ENCODE data around the gene GLOD5. TPM values are rescaled to one million over a fixed set of nuclear protein-coding genes. Genes with fewer than 3 reads are reported as not detected.

Gene GLOD5
- total and polyA plus RNA-seq, 9 of the 15 experiments (the other 6 are each of a cell fraction or from before 2014, with no cell fraction given), result 0.27 to 4.4 (median 2.2) TPM

DNA sequence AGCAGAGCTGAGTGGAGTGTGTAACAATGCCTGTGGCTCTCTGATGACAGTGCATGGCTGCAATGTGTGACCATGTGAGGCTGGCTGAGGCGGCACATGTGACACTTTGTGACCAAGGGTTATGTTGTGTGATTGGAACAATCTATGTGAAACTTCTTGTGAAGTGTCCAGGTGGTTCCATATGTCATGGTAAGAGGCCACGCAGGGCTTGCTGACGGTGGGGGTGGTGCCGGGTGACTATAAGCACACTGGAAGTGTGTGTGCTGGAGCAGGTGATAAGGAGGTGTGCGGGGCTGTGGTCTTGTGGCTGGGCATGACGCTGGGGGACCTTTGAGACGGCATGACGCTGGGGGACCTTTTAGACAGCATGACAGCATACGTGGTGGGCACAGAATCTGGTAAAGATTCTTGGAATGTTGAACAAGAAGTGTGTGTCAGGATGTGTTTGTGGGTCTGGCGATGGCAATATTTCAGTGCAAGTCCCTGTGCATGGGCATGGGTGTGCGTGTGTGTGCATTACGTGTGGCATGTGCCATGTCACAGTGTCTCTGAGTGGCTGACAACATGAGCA, 32.9 kb downstream of the GLOD5 start (continued):
- TF ChIP-seq, protein P1, sequence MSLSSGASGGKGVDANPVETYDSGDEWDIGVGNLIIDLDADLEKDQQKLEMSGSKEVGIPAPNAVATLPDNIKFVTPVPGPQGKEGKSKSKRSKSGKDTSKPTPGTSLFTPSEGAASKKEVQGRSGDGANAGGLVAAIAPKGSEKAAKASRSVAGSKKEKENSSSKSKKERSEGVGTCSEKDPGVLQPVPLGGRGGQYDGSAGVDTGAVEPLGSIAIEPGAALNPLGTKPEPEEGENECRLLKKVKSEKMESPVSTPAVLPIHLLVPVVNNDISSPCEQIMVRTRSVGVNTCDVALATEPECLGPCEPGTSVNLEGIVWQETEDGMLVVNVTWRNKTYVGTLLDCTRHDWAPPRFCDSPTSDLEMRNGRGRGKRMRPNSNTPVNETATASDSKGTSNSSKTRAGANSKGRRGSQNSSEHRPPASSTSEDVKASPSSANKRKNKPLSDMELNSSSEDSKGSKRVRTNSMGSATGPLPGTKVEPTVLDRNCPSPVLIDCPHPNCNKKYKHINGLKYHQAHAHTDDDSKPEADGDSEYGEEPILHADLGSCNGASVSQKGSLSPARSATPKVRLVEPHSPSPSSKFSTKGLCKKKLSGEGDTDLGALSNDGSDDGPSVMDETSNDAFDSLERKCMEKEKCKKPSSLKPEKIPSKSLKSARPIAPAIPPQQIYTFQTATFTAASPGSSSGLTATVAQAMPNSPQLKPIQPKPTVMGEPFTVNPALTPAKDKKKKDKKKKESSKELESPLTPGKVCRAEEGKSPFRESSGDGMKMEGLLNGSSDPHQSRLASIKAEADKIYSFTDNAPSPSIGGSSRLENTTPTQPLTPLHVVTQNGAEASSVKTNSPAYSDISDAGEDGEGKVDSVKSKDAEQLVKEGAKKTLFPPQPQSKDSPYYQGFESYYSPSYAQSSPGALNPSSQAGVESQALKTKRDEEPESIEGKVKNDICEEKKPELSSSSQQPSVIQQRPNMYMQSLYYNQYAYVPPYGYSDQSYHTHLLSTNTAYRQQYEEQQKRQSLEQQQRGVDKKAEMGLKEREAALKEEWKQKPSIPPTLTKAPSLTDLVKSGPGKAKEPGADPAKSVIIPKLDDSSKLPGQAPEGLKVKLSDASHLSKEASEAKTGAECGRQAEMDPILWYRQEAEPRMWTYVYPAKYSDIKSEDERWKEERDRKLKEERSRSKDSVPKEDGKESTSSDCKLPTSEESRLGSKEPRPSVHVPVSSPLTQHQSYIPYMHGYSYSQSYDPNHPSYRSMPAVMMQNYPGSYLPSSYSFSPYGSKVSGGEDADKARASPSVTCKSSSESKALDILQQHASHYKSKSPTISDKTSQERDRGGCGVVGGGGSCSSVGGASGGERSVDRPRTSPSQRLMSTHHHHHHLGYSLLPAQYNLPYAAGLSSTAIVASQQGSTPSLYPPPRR (CRISPR knock-in tag; IDR thresholded peaks at IDR 0.05; ENCODE audit: borderline replicate concordance), result peak; percentile 85; the same call in 1 of the 2 replicates
- TF ChIP-seq SMARCA4 (IDR thresholded peaks at IDR 0.05) (no peak), SP1 (CRISPR knock-in tag; IDR thresholded peaks at IDR 0.05) (peak; percentile 79), ZNF561 (CRISPR knock-in tag; conservative IDR thresholded peaks at IDR 0.05) (no peak), HCFC1 (IDR thresholded peaks at IDR 0.05; ENCODE audit: low read depth, low read length) (no peak), CBX8 (IDR thresholded peaks at IDR 0.05; ENCODE audit: borderline replicate concordance, extremely low read depth, low read depth, low read length, poor library complexity, severe bottlenecking) (no peak), ZNF121 (CRISPR knock-in tag; conservative IDR thresholded peaks at IDR 0.05) (no peak), PML (IDR thresholded peaks at IDR 0.05; ENCODE audit: low read length) (peak; percentile 73; the same call in 1 of the 2 replicates), BHLHE40 (IDR thresholded peaks at IDR 0.05; ENCODE audit: low read length) (no peak; the same call in none of the 2 replicates), NR2C2 (CRISPR knock-in tag; IDR thresholded peaks at IDR 0.05) (no peak), NR2C2 (tag; IDR thresholded peaks at IDR 0.05) (no peak), HIVEP1 (CRISPR knock-in tag; IDR thresholded peaks at IDR 0.05) (no peak)
- TF ChIP-seq, protein P2, sequence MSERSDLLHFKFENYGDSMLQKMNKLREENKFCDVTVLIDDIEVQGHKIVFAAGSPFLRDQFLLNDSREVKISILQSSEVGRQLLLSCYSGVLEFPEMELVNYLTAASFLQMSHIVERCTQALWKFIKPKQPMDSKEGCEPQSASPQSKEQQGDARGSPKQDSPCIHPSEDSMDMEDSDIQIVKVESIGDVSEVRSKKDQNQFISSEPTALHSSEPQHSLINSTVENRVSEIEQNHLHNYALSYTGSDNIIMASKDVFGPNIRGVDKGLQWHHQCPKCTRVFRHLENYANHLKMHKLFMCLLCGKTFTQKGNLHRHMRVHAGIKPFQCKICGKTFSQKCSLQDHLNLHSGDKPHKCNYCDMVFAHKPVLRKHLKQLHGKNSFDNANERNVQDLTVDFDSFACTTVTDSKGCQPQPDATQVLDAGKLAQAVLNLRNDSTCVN (CRISPR knock-in tag; IDR thresholded peaks at IDR 0.05), result no peak
- TF ChIP-seq, protein P3, sequence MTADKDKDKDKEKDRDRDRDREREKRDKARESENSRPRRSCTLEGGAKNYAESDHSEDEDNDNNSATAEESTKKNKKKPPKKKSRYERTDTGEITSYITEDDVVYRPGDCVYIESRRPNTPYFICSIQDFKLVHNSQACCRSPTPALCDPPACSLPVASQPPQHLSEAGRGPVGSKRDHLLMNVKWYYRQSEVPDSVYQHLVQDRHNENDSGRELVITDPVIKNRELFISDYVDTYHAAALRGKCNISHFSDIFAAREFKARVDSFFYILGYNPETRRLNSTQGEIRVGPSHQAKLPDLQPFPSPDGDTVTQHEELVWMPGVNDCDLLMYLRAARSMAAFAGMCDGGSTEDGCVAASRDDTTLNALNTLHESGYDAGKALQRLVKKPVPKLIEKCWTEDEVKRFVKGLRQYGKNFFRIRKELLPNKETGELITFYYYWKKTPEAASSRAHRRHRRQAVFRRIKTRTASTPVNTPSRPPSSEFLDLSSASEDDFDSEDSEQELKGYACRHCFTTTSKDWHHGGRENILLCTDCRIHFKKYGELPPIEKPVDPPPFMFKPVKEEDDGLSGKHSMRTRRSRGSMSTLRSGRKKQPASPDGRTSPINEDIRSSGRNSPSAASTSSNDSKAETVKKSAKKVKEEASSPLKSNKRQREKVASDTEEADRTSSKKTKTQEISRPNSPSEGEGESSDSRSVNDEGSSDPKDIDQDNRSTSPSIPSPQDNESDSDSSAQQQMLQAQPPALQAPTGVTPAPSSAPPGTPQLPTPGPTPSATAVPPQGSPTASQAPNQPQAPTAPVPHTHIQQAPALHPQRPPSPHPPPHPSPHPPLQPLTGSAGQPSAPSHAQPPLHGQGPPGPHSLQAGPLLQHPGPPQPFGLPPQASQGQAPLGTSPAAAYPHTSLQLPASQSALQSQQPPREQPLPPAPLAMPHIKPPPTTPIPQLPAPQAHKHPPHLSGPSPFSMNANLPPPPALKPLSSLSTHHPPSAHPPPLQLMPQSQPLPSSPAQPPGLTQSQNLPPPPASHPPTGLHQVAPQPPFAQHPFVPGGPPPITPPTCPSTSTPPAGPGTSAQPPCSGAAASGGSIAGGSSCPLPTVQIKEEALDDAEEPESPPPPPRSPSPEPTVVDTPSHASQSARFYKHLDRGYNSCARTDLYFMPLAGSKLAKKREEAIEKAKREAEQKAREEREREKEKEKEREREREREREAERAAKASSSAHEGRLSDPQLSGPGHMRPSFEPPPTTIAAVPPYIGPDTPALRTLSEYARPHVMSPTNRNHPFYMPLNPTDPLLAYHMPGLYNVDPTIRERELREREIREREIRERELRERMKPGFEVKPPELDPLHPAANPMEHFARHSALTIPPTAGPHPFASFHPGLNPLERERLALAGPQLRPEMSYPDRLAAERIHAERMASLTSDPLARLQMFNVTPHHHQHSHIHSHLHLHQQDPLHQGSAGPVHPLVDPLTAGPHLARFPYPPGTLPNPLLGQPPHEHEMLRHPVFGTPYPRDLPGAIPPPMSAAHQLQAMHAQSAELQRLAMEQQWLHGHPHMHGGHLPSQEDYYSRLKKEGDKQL (CRISPR knock-in tag; IDR thresholded peaks at IDR 0.05; ENCODE audit: borderline replicate concordance), result no peak; the same call in 1 of the 2 replicates
- TF ChIP-seq, protein P4, sequence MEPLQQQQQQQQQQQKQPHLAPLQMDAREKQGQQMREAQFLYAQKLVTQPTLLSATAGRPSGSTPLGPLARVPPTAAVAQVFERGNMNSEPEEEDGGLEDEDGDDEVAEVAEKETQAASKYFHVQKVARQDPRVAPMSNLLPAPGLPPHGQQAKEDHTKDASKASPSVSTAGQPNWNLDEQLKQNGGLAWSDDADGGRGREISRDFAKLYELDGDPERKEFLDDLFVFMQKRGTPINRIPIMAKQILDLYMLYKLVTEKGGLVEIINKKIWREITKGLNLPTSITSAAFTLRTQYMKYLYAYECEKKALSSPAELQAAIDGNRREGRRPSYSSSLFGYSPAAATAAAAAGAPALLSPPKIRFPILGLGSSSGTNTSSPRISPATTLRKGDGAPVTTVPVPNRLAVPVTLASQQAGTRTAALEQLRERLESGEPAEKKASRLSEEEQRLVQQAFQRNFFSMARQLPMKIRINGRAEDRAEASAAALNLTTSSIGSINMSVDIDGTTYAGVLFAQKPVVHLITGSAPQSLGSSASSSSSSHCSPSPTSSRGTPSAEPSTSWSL (CRISPR knock-in tag; IDR thresholded peaks at IDR 0.05; ENCODE audit: borderline replicate concordance), result no peak
